Mesenchymal stem cell (in vitro differentiated cells and primary cell): Measurements from ENCODE around the gene MAPK1IP1L.
A peak's percentile ranks its signal among the peaks of the same experiment; 100 is the strongest.
"Not testable (repeated sequence)": the region's sequence is repeated elsewhere in the genome, so short reads cannot be mapped to it uniquely, and the experiment has no call there.

ENCODE experiments used
- DNase-seq: peaks from one replicate; pipeline ENCODE4 v3.0.0-alpha.2; 2013
- H2AFZ ChIP-seq: one replicate; pipeline ENCODE4 v1.6.1; 2013; ENCODE audit warnings: low read depth, mild to moderate bottlenecking, control low read depth, inconsistent platforms, low read length, moderate library complexity
- H2AK5ac ChIP-seq: 2 replicates; pipeline ENCODE4 v1.6.1; 2013; ENCODE audit warnings: low read length, moderate library complexity, mild to moderate bottlenecking, inconsistent platforms; ENCODE audit not compliant: severe bottlenecking
- H2BK120ac ChIP-seq: one replicate; pipeline ENCODE4 v1.6.1; 2013; ENCODE audit warnings: low read depth, mild to moderate bottlenecking, inconsistent platforms, low read length, moderate library complexity
- H2BK12ac ChIP-seq, 2 experiments: one replicate each; pipeline ENCODE4 v1.6.1; 2013; ENCODE audit warnings: inconsistent platforms in 2 of 2, low read length in 2 of 2, mild to moderate bottlenecking in 2 of 2, moderate library complexity in 2 of 2, control low read depth in 1 of 2
- H2BK15ac ChIP-seq: one replicate; pipeline ENCODE4 v1.6.1; 2013; ENCODE audit warnings: mild to moderate bottlenecking, low read depth, inconsistent platforms; ENCODE audit not compliant: poor library complexity, severe bottlenecking
- H2BK5ac ChIP-seq: 2 replicates; pipeline ENCODE4 v1.6.1; 2013; ENCODE audit warnings: low read depth, mild to moderate bottlenecking, low read length, control low read depth, inconsistent platforms; ENCODE audit not compliant: poor library complexity, severe bottlenecking
- H3K14ac ChIP-seq, 2 experiments: one replicate each; pipeline ENCODE4 v1.6.1; 2013; ENCODE audit warnings: inconsistent platforms in 2 of 2, low read length in 2 of 2, control low read depth in 1 of 2, mild to moderate bottlenecking in 1 of 2, moderate library complexity in 1 of 2
- H3K18ac ChIP-seq, 2 experiments: one replicate each; pipeline ENCODE4 v1.6.1; 2013; ENCODE audit warnings: inconsistent platforms in 2 of 2, low read length in 2 of 2, control low read depth in 1 of 2, low read depth in 1 of 2, mild to moderate bottlenecking in 1 of 2
- H3K23ac ChIP-seq, 2 experiments: one replicate each; pipeline ENCODE4 v1.6.1; 2013; ENCODE audit warnings: inconsistent platforms in 2 of 2, low read length in 2 of 2, mild to moderate bottlenecking in 2 of 2, moderate library complexity in 2 of 2, control low read depth in 1 of 2
- H3K27ac ChIP-seq: 2 replicates; pipeline ENCODE4 v1.5.1; 2013; ENCODE audit warnings: mild to moderate bottlenecking, moderate library complexity, low read length, control low read depth, inconsistent platforms; ENCODE audit not compliant: poor library complexity, severe bottlenecking
- H3K27me3 ChIP-seq, 2 experiments: 2 replicates each; pipeline versions ENCODE4 v1.6.1 to v1.7.0; 2013; ENCODE audit warnings: low read length in 2 of 2, mild to moderate bottlenecking in 2 of 2, moderate library complexity in 2 of 2, control low read depth in 1 of 2, inconsistent platforms in 1 of 2; ENCODE audit not compliant: control insufficient read depth in 1 of 2, insufficient read depth in 1 of 2
- H3K36me3 ChIP-seq, 2 experiments: 2 replicates each; pipeline versions ENCODE4 v1.6.1 to v1.7.0; 2013; ENCODE audit warnings: low read length in 2 of 2, control low read depth in 1 of 2, inconsistent platforms in 1 of 2, low read depth in 1 of 2, mild to moderate bottlenecking in 1 of 2; ENCODE audit not compliant: insufficient read depth in 2 of 2, control insufficient read depth in 1 of 2
- H3K4ac ChIP-seq, 2 experiments: one replicate each; pipeline ENCODE4 v1.6.1; 2013; ENCODE audit warnings: inconsistent platforms in 2 of 2, low read length in 2 of 2, mild to moderate bottlenecking in 2 of 2, moderate library complexity in 2 of 2, control low read depth in 1 of 2, low read depth in 1 of 2
- H3K4me1 ChIP-seq: 2 replicates; pipeline ENCODE4 v1.6.1; 2013; ENCODE audit warnings: low read depth, low read length, control low read depth; ENCODE audit not compliant: control insufficient read depth, insufficient read depth
- H3K4me2 ChIP-seq: 2 replicates; pipeline ENCODE4 v1.6.1; 2013; ENCODE audit warnings: low read length, mild to moderate bottlenecking, inconsistent platforms; ENCODE audit not compliant: poor library complexity, severe bottlenecking
- H3K4me3 ChIP-seq, 2 experiments: 2 replicates each; pipeline versions ENCODE4 v1.5.1 to v1.7.0; 2013; ENCODE audit warnings: low read length in 2 of 2, mild to moderate bottlenecking in 2 of 2, control low read depth in 1 of 2, low read depth in 1 of 2; ENCODE audit not compliant: insufficient read depth in 1 of 2
- H3K79me1 ChIP-seq: replicated peaks from 2 replicates; pipeline ENCODE4 v1.6.1; 2013; ENCODE audit warnings: mild to moderate bottlenecking, control low read depth, low read length, inconsistent platforms; ENCODE audit not compliant: poor library complexity, severe bottlenecking
- H3K9ac ChIP-seq: 2 replicates; pipeline ENCODE4 v1.7.0; 2013; ENCODE audit warnings: mild to moderate bottlenecking, low read length, moderate library complexity
- H3K9me3 ChIP-seq: 2 replicates; pipeline ENCODE4 v1.7.0; 2013; ENCODE audit warnings: mild to moderate bottlenecking, low read length; ENCODE audit not compliant: control insufficient read depth
- H4K8ac ChIP-seq: one replicate; pipeline ENCODE4 v1.6.1; 2013; ENCODE audit warnings: inconsistent platforms, mild to moderate bottlenecking, low read length, moderate library complexity
- H4K91ac ChIP-seq: one replicate; pipeline ENCODE4 v1.6.1; 2013; ENCODE audit warnings: mild to moderate bottlenecking, low read length, inconsistent platforms
- WGBS: methylation state at CpG from one replicate; pipeline ENCODE4 v1.1.7; 2013; ENCODE audit warnings: mixed read lengths; 5-methylcytosine and 5-hydroxymethylcytosine counted together

MAPK1IP1L gene

DNA sequence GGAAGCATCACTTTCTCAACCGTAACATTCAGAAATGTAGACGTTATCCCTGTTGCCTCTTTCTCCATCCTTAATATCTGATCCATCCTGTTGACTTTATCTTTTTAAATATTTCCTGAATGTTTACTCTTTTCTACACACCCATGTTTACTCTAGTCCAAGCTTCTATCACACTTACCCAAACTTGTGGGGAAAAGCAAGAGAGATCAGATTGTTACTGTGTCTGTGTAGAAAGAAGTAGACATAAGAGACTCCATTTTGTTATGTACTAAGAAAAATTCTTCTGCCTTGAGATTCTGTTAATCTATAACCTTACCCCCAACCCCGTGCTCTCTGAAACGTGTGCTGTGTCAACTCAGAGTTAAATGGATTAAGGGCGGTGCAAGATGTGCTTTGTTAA is 27.1 kb upstream of the MAPK1IP1L start:
- not testable (repeated sequence) for H3K18ac ChIP-seq, H2BK12ac ChIP-seq, H3K27me3 ChIP-seq, H3K36me3 ChIP-seq, H2BK15ac ChIP-seq, H3K4ac ChIP-seq, H3K9me3 ChIP-seq, H2BK120ac ChIP-seq, H2AFZ ChIP-seq, H3K4me1 ChIP-seq, DNase-seq, H2BK5ac ChIP-seq, H3K9ac ChIP-seq, H3K4me2 ChIP-seq, H4K91ac ChIP-seq, H4K8ac ChIP-seq, H3K14ac ChIP-seq, H2AK5ac ChIP-seq, H3K23ac ChIP-seq, H3K4me3 ChIP-seq
- peak overlapping the region; percentile 41 for H3K27ac ChIP-seq
- 99% methylated on average over 2 of the region's 5 CpGs for WGBS
- peaks cover 20% of the 10 kb centered on the region for H3K79me1 ChIP-seq

DNA sequence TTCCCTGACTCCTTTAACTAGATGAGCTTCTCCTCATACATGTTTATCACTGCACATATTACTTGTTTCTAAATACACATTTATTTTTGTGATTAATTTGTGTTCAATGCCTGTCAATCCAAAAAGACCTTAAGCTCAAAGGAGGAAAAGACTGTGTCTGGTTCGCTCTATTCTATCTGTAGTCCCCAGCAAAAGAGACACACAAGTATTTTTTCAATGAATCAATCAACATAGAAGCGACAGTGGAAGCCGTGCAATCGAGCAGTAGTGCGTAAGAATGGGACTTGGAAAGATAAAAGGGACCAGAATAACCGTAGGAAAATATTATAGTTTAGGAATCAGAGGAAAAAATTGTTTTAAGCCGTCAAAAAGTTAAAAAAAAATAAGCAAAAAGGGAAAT is 25.5 kb upstream of the MAPK1IP1L start:
- Histone ChIP-seq H3K36me3 (peaks cover 3% of the 10 kb centered on the region in 2 experiments), H3K14ac (no peak overlapping the region), H3K4me2 (peak overlapping the region; percentile 56), H3K18ac (no peak overlapping the region), H3K23ac (no peak overlapping the region), H2BK15ac (no peak overlapping the region), H4K91ac (no peak overlapping the region), H2AFZ (no peak overlapping the region), H4K8ac (no peak overlapping the region), H2BK120ac (no peak overlapping the region), H3K27me3 (no peaks in the 10 kb centered on the region), H2BK12ac (no peak overlapping the region), H3K27ac (no peak overlapping the region), H3K9ac (peak overlapping the region; percentile 95), H3K9me3 (no peaks in the 10 kb centered on the region), H3K79me1 (peaks cover 18% of the 10 kb centered on the region), H3K4me1 (no peaks in the 10 kb centered on the region), H3K4ac (no peak overlapping the region), H2BK5ac (no peak overlapping the region), H3K4me3 (peak overlapping the region in 1 of 2 experiments; percentile 99), H2AK5ac (no peak overlapping the region)
- WGBS, result 16% methylated on average over 6 of the region's 7 CpGs
- DNase-seq, result no peak

DNA sequence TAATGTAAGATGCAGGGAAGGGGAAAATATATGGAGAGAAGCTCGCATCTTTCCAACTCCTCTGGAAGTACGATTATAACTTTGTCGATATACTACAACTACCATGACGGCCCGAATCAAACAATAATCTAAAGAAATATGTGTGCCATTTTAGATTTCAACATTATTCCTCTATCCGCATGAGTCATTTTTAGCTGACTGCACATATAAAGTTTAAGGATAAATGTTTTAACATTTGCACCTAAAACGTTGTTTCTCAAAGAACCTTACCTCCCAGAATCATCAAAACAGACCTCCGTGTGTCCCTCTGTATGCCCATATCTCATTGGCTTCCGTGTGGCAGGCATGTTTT is 25.0 kb upstream of the MAPK1IP1L start:
- Histone ChIP-seq H3K23ac (no peak overlapping the region), H3K4me3 (peak overlapping the region in 1 of 2 experiments; percentile 99), H3K27me3 (no peaks in the 10 kb centered on the region), H3K4me1 (no peaks in the 10 kb centered on the region), H4K91ac (no peak overlapping the region), H2BK12ac (no peak overlapping the region), H3K9ac (peak overlapping the region; percentile 95), H3K4me2 (peak overlapping the region; percentile 56), H3K14ac (no peak overlapping the region), H2AK5ac (no peak overlapping the region), H2BK15ac (no peak overlapping the region), H3K27ac (peak overlapping the region; percentile 33), H2BK120ac (no peak overlapping the region), H2BK5ac (no peak overlapping the region), H3K79me1 (peaks cover 16% of the 10 kb centered on the region), H4K8ac (no peak overlapping the region), H3K18ac (no peak overlapping the region), H2AFZ (peak overlapping the region; percentile 94), H3K4ac (no peak overlapping the region), H3K36me3 (peaks cover 1 to 3% of the 10 kb centered on the region in 2 experiments), H3K9me3 (no peaks in the 10 kb centered on the region)
- WGBS, result 2% methylated on average over 6 of the region's 9 CpGs
- no peak for DNase-seq

DNA sequence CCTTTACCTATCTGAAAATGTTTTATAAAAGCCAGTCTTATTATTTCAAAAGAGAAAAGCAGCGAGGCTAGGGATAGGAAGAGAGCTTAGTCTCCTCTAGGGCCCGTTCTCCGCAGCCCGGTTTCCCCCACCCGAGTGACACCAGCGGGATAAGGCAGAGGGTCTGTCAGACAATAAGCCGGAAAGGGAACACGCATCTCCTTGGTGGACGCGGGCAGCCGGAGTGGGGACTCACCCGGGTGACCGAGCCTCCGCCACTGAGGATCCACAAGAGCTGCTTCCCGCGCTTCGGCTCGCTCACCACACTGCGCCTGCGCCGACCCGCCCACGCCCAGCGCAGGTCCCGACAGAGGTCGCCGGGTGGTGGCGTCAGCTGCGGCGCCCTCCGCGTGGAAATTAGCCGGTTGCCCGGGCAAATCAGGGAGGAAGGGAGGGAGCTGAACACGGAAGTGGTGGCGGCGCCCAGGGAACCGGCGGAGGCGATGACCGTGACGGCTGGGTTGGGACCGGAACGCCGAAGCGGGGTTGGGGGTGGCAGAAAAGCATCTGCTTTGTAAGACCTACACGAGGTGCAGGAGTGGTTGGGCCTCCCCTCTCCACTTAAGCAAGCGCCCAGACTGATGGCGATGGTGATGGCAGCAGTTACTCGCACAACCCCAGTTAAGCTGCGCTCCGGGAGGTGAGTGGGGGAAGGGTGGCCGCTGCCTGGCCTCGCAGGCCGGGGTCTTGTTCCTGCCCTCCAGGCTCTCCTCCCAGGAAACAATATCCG is 24.5 kb upstream of the MAPK1IP1L start, which contains the start of the genes SOCS4 and WDHD1:
Gene SOCS4, plus strand, starts transcription at position 444 of the 769 bp plus-strand sequence. CDS start 15,806 bp downstream, outside the sequence.
Gene WDHD1, minus strand, starts transcription at position 307 of the 769 bp plus-strand sequence. CDS start 312 bp downstream, outside the sequence.
- no peak within 1 kb of the TSS for H2BK12ac ChIP-seq
- no peak within 1 kb of the TSS for H2BK120ac ChIP-seq
- peak within 1 kb of the TSS; percentile 12 to 86 for H3K18ac ChIP-seq
- H2AK5ac ChIP-seq, result peak within 1 kb of the TSS; percentile 61
- no peak within 1 kb of the TSS for H3K23ac ChIP-seq
- H3K4me2 ChIP-seq, result peak within 1 kb of the TSS; percentile 67
- no peaks in the 10 kb centered on the region for H3K4me1 ChIP-seq
- peak within 1 kb of the TSS; percentile 19 for H2BK5ac ChIP-seq
- peak; percentile 94 for DNase-seq
- H3K27ac ChIP-seq, result peak within 1 kb of the TSS; percentile 82
- peak within 1 kb of the TSS; percentile 95 for H3K9ac ChIP-seq
- H2BK15ac ChIP-seq, result no peak within 1 kb of the TSS
- peak within 1 kb of the TSS in 1 of 2 experiments; percentile 42 for H3K4ac ChIP-seq
- H3K4me3 ChIP-seq, result peak within 1 kb of the TSS; percentile 81 to 99
- H4K91ac ChIP-seq, result peak within 1 kb of the TSS; percentile 14
- peak within 1 kb of the TSS; percentile 58 for H4K8ac ChIP-seq
- H3K9me3 ChIP-seq, result no peaks in the 10 kb centered on the region
- peak within 1 kb of the TSS in 1 of 2 experiments; percentile 53 for H3K14ac ChIP-seq
- peak within 1 kb of the TSS; percentile 94 for H2AFZ ChIP-seq
- H3K27me3 ChIP-seq, result no peaks in the 10 kb centered on the region
- under 1% methylated on average over 51 of the region's 56 CpGs for WGBS
- H3K36me3 ChIP-seq, result peaks cover 0 to 3% of the 10 kb centered on the region in 2 experiments
- H3K79me1 ChIP-seq, result peaks cover 12% of the 10 kb centered on the region
